T47D (cell line): ENCODE measurements around the gene EEFSEC.

Source experiments
- DNase-seq, 2 experiments: peaks; one replicate each; pipeline versions ENCODE4 v3.0.0 to v3.0.0-alpha.2; 2011 to 2012; ENCODE audit warnings: low read depth in 1 of 2, low spot score in 1 of 2
- JUND ChIP-seq: IDR thresholded peaks from 2 replicates; pipeline ENCODE4 v1.6.1; 2012; ENCODE audit warnings: low read depth
- in situ Hi-C: cut with HindIII; loops from 2 replicates; pipeline ENCODE4 v1.10.0; 2016; ENCODE audit warnings: low sequenced_read_pairs, low pct_unique_long_range_greater_than_20kb

The EEFSEC gene

GRCh38 chr3:128311441-128311844 is 158.2 kb downstream of the EEFSEC start:
- in situ Hi-C loops, result no loop called here
- DNase-seq, result no peak
- TF ChIP-seq JUND, result no peak

- no peak for TF ChIP-seq JUND
- in situ Hi-C loops, result no loop called here
- no peak for DNase-seq
These were observed 159.0 kb downstream of the EEFSEC start for GRCh38 chr3:128312271-128312670.

GRCh38 chr3:128313071-128313725 is 159.9 kb downstream of the EEFSEC start:
- no peak for DNase-seq
- TF ChIP-seq JUND, result no peak
- in situ Hi-C loops, result no loop called here

- no peak for TF ChIP-seq JUND
- no peak for DNase-seq
- in situ Hi-C loops, result no loop called here
These were observed 160.7 kb downstream of the EEFSEC start for GRCh38 chr3:128313935-128314334.

GRCh38 chr3:128315313-128315712 is 162.0 kb downstream of the EEFSEC start:
- no peak for DNase-seq
- no peak for TF ChIP-seq JUND
- in situ Hi-C loops, result no loop called here

- in situ Hi-C loops, result no loop called here
- DNase-seq, result no peak
- TF ChIP-seq JUND, result no peak
These were observed 163.2 kb downstream of the EEFSEC start for GRCh38 chr3:128316481-128316891.

GRCh38 chr3:128317101-128317697 is 163.9 kb downstream of the EEFSEC start:
- no peak for DNase-seq
- in situ Hi-C loops, result no loop called here
- no peak for TF ChIP-seq JUND

- in situ Hi-C loops, result no loop called here
- no peak for DNase-seq
- no peak for TF ChIP-seq JUND
These were observed 164.5 kb downstream of the EEFSEC start for GRCh38 chr3:128317698-128318231.

GRCh38 chr3:128318275-128318941 is 165.1 kb downstream of the EEFSEC start:
- no peak for TF ChIP-seq JUND
- DNase-seq, result no peak
- in situ Hi-C loops, result no loop called here

GRCh38 chr3:128319107-128319506 is 165.8 kb downstream of the EEFSEC start:
- no peak for TF ChIP-seq JUND
- DNase-seq, result no peak
- in situ Hi-C loops, result no loop called here

- DNase-seq, result no peak
These were observed 166.5 kb downstream of the EEFSEC start for GRCh38 chr3:128319741-128320141.

GRCh38 chr3:128320551-128321340 is 167.5 kb downstream of the EEFSEC start:
- no peak for DNase-seq
- no peak for TF ChIP-seq JUND
- in situ Hi-C loops, result no loop called here

More at GRCh38 chr3:128319741-128320141, 166.5 kb downstream of the EEFSEC start:
- no peak for TF ChIP-seq JUND
- in situ Hi-C loops, result no loop called here
